GM18526 (cell line): Measurements from ENCODE around the gene PXDN.

Experiments used
- POLR2A ChIP-seq: IDR thresholded peaks from 3 replicates; pipeline ENCODE4 v1.6.1; 2011; ENCODE audit not compliant: insufficient read length; ENCODE audit errors: extremely low read depth

PXDN gene

DNA sequence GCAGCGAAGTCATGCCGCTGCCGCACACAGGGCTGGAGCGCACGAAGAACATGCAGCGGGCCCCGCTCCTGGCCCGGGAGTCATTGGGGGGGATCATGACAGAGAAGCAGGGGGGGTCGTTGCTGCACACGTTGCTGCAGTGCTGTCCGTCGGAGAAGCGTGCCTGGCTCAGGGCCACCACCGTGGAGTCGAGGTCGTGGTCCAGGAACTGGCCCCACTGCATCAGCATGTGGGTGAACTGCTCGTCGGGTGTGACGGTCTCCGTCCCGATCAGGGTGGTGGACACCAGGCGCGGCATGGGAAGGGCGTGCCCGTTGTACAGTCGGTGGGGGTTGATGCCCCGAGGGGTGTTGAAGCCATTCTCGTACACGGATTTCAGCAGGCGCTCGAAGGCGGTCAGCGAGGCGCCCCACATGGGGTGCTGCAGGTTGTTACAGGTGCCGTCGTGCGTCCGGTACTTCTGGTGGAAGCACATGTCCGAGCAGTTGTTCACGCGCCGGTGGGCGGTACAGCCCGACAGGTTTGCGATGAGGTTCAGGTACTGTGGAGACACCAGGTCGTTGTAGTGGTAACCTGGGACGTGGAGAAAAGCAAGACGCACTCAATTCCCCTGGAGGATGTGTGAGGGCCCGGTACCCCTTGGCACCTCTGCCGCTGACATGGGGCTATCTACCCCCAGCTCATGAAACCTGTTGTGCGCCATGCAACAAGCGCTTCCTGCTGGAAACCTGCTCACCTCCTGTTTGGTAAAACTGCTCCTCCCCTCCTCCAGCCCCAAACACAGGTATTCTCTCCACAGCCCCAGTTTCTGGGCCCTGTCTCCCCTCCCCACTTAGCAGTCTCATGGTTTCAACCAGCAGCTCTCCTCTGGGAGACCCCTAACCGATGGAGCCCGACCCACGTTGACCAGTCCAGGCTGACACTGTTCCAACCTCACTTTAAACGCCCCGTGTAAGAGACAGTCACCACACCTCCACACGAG lies 94.9 kb downstream of the PXDN start:
- TF ChIP-seq POLR2A = no peak

DNA sequence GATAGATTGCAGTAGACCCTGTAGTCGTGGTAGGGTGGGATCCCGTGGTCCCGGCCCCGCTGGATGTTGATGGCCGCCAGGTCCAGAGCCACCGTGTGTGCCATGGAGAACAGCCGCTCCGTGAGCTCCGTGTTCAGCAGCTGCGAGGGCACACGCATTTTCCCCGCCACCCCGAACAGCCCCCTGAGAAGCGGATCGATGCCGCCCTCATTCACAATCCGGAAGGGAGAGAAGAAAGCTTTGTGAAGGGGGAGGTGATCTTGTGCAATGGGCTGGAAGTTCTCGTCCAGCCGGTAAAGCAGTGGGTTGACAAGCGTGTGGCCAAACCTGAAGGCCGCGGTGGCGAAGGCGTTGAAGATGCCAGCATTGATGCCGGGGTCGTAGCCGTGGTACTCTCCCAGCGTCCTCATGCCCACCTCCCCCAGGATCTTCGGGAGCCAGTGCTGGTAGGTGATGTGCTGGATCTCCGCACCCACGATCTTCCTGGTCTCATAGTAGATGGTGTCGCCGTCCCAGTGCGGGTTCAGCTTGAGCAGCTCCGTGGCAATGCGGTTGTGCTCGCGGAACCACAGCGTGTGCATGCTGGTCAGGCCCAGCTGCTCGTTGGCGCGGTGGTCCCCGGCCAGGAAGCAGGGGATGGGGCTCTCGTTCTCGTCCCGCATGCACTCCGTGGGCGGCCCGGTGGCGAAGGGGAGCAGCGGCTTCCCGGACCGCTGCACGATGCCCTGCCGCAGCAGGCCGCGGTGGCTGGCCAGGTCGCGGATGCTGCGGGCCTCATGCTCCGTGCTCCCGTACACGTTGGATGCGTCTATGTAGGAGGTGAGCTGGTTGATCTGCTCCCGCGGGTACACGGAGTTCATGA lies 95.8 kb downstream of the PXDN start:
- no peak for TF ChIP-seq POLR2A

DNA sequence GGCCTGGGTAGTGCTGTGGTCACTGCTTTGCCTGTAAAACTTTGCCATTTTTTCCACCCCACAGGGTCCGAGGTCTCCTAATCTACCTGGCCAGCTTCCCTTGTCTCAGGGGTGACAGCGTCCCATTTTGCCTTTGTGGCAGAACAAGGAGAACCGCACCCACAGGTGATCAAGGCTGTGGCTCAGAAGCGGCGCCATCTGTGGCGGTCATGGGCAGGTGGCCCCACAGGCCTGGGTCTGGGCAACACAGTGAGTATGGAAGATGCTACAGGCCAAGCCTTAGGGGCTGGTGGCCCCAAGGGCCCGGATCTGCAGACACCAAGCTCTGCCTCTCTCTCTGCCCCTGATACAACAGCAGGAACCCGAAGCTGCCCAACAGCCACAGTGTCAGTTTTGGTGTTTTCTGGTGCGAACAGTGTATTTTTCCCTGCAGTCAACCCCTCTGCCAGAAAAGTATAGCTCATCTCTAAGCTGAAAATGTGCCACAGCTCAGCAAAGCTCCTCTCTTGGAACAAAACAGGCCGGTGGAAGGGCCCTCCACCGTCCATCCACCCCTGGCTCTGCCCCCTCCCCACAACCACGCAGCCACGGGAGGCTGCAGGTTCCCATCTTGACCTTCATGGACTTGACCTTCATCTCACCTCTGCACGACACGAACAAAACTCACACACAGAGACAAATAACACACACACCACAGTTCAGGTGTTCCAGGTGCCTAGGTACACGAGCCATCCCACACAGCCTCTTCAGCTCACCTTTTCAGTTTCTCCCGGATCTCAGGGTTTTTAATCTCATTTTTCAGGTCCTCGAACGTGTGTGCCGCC lies 96.7 kb downstream of the PXDN start:
- no peak for TF ChIP-seq POLR2A

DNA sequence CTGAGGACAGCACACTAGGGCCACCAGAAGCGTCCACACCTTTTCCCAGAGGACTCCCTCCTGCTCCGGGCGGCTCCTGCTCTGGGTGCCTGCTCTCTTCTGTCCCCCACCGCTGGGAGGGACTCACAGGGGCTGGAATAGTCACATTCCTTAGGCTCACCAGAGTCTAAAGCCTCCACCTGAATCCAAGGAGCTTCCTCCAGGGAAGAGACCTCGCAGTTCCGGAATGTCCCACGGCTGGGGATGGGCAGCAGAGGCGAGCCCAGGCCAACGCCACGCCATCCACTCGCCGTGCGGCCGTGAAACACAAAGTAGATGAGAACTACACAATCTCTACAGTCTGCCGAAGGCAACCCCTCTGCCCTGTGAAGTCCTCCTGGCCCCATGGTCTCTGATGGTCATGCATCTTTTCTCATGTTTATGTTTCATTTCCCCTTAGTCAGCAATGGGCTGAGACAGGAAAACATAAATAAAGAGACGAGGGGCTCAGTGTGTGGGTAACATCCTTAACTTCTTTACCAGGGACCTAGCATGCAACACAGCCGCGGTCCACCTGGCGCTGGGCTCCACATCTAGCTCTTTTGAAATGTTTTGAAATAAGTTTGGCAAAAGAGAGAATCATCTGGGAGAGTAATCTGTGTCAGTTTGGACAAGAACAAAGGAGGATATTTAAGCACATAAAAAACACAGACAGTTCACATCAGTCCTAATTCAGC lies 98.4 kb downstream of the PXDN start:
- no peak for TF ChIP-seq POLR2A

DNA sequence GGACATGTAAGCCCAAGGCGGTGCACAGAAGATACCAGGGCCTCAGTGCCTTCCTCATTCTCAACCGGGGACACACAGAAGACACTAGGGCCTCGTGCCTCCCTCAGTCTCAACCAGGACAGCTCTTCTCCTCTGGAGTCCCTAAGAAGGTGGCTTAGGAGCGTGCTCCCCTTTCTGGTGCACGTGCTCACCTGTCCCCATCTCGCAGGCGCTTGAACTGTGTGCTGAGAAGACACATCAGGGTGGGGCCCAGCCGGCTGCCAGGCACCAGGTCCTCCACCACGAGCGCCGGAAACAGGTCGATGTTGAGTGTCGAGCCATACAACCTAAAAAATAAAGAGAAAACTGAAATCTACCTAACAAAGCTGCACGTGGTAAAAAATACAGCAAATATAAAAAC lies 99.9 kb downstream of the PXDN start:
- TF ChIP-seq POLR2A = no peak

DNA sequence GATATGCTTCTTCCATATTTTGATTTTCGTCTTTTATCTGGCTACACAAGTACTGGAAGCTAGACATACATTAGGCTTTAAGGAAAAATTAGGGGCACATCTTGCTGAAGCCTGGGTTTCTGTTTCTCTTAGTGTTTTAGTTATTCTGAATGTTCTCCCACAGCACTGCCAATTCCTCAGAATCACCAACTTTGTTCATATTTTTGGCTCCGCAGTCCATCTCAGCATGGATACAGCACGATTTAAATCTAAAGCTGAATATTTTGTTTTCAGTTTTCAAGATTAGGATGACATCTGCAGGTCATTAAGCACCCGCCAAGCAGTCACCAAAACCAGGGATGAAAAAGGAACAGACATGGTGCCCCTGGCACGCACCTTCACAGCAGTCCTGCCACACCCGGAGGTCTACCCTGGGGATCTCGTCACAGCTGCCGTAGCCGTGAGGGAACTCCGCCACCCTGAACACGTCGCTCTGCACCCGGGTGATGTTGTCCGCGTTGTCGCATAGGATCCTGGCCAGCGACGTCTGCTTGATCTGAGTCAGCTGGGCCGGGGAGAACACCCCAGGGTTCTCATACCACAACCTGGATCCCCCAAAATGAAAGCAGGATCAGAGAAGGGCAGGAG lies 101.2 kb downstream of the PXDN start:
- TF ChIP-seq POLR2A = no peak

DNA sequence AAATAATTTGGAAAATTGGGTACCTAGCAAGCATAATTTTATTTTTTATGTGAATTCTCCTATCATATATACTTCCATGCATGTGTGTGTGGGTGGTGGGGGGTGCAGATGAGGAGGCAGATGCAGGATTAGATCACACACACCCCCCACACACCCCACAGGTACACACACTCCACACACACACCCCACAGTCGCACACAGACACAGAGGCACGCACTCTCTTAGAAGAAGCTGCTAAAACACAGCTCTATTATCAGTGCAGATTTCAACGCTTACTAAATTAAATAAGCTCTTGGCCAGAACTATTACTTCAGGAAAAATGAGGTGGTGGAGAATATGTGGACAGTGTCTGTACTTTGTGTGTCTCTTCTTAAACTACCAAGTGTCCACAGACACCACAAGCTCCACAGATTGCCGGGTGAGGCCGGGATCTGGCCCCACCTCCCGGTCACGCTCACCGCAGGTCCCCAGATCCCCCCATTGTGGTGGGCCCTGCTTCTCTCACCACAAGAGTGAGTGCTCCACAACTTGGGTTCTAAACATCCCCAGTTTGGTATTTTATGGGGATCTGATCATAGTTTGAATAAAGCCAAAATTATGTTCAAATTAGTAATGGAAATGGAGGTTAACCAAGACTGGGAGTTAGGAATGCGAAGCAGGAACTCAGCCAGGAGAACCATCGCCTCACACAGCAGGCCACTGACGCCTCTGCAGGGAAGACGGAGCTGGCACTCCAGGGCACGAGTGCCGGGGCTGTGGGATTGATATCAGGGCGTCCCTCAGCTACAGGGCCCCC lies 102.1 kb downstream of the PXDN start:
- no peak for TF ChIP-seq POLR2A

DNA sequence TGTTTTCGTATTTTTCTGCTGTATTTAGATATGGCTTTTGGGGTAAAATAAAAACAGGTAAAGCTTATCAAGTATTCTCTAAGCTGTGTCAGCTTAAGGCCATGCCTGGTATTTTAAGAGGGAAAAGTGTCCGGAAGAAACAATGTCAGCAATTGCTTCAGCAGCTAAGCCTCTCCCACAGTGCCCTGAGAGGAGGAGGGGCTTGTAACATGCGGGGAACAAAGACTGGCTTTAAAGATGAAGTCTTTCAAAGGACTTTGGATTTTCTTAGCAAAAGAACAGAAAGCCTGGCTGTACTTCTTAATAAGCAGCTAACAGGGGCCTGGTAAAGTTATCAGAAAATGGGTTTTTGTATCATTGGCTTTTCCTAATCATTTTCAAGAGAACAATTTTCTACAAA lies 102.8 kb downstream of the PXDN start:
- no peak for TF ChIP-seq POLR2A

DNA sequence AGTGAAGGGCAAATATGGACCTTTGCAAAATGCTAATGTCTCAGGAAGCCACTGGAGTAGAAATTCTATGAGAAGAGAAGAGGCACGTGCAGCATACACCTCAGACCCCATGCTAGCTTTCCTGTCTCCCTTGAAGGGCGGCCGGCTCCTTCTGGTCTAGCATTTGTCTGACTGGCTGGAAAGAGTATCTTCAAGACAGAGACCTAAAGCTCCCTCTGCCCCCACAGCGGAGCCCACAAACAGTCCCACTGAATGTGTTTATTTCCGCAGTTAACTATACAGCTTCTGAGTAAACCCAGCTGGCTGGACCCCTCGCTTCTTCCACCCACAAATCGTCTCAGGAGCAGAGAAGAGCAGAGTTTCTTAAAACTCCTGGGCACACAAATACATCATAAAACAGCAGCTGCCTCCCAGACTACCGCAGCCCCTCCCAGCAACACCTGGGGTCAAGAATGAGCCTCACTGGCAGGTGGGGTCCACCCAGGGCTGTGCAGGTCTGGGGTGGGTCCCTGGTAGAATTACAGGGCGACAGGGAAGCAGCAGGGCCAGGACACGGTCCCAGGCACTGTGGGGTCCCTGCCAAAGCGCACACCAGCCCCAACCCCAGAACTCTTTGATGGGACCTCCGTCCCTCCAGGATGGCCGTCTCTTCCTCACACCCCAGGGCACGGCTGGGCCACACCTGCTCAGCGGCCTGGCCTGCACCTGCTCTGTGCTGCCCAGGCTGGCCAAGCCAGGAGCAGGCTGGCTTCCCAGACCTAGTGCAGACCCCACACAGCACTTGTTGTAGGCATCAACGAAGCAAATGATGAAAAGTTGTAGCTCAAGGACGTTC lies 103.8 kb downstream of the PXDN start:
- no peak for TF ChIP-seq POLR2A

DNA sequence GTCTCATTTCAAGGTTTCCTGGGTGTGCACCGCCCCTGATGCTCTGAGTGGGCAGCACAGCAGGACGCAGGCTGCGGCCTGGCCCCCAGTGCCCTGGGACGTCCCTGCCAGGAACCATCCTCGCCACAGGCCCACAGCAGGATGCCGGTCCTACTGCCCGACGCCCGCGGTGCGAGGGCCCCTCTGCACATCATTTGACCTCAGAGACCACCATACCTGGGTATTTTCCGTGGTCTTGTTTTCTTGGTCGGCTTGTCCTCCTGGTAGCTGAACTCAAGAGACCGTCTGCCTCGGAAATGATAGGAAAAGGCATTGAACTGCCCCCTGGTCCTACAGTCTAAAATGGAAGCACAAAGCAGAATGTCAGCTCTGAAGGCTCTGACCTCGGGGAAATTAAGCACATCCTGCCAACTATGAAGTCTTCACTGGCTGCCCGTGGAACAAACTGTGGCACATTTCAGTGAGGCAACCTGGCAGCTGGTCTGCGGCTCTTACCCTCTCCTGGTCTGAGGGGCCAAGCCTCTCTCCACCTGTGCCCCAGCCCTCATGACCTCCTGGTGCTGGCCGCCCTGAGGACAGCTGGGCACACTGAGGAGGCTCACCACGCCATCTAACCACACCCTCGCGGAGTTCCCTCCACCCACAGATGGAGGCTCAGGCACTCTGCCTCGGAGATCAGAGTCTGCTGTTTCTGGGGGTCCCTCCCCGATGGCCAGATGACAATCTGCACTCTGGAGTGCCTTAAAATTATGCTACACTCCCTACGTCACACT lies 105.0 kb downstream of the PXDN start:
- no peak for TF ChIP-seq POLR2A

DNA sequence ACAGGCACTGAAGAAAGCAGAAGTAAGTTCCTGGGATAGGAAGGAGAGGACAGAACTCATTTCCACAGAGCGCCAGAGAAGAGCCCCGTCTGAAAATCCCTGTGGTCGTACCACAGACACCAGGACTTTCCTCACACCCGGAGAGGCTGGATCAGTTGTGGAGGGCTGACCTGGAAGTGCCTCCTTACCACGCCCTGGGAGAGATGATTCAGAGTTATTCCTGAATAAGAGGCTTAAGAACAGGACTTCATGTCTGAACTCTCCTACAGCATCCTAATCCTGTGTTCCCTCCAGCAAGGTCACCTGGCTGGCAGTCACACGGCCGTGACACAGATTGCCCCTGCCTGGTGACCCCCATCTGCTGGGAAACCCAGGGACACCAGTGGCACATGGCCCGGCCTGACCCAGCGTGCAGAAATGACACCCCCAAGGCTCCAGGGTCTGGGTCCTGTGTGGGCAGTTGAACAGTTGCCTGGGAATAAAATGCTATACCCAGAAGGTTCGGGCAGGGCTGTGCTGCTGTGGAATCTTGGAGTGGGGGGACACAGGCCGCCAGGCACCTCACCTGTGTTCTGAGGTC lies 105.9 kb downstream of the PXDN start:
- no peak for TF ChIP-seq POLR2A
